ENCODE measurements around the gene GM2A. TPM values are rescaled to one million over a fixed set of nuclear protein-coding genes. Genes with fewer than 3 reads are reported as not detected.
A peak's percentile ranks its signal among the peaks of the same experiment; 100 is the strongest.

GM2A gene
- total and polyA plus RNA-seq, 2 of the 13 experiments (the other 11 are each of a cell fraction or from before 2014, with no cell fraction given): 14.6 to 29.6 TPM

GRCh38 chr5:151223447-151224264, 29.3 kb upstream of the GM2A start, which contains the start of gene CCDC69 (continued):
- no peak for TF ChIP-seq MXD3 (CRISPR knock-in tag; IDR thresholded peaks at IDR 0.05)
- TF ChIP-seq ZNF891 (CRISPR knock-in tag; IDR thresholded peaks at IDR 0.05): no peak
- TF ChIP-seq HDAC2 (CRISPR knock-in tag; IDR thresholded peaks at IDR 0.05): peak; percentile 36; the same call in 1 of the 2 replicates
- TF ChIP-seq ARNTL (CRISPR knock-in tag; IDR thresholded peaks at IDR 0.05): no peak
- no peak for TF ChIP-seq NBN (conservative IDR thresholded peaks at IDR 0.05)
- no peak for TF ChIP-seq ZNF318 (CRISPR knock-in tag; IDR thresholded peaks at IDR 0.05)
- TF ChIP-seq HNF1B (CRISPR knock-in tag; IDR thresholded peaks at IDR 0.05): no peak
- TF ChIP-seq ZBTB37 (CRISPR knock-in tag; IDR thresholded peaks at IDR 0.05): no peak
- peak; percentile 24; the same call in 1 of the 2 replicates for TF ChIP-seq ZBTB46 (CRISPR knock-in tag; IDR thresholded peaks at IDR 0.05; ENCODE audit: borderline replicate concordance)
- TF ChIP-seq ZSCAN25 (CRISPR knock-in tag; IDR thresholded peaks at IDR 0.05): 0 out of 2 replicates have a peak, but pooled peaks have one; percentile 38
- no peak for TF ChIP-seq MTF1 (CRISPR knock-in tag; IDR thresholded peaks at IDR 0.05)
- peak; percentile 18; the same call in 1 of the 2 replicates for TF ChIP-seq THRA (CRISPR knock-in tag; IDR thresholded peaks at IDR 0.05; ENCODE audit: borderline replicate concordance)
